Trophoblast cell (in vitro differentiated cells and primary cell): ENCODE measurements around the gene RAPGEF1. TPM values are rescaled to one million over a fixed set of nuclear protein-coding genes. Genes with fewer than 3 reads are reported as not detected.

Source experiments
- DNase-seq, 2 donors: peaks; one replicate each; pipeline ENCODE4 v3.0.0-alpha.2; 2016
- H2AFZ ChIP-seq: 2 replicates; pipeline ENCODE4 v1.6.1; 2013; ENCODE audit warnings: low read length, moderate library complexity, mild to moderate bottlenecking; ENCODE audit not compliant: insufficient read depth, poor library complexity
- H2AK5ac ChIP-seq: 2 replicates; pipeline ENCODE4 v1.6.1; 2013; ENCODE audit warnings: mild to moderate bottlenecking, low read length
- H2BK120ac ChIP-seq: 2 replicates; pipeline ENCODE4 v1.6.1; 2013; ENCODE audit warnings: low read length, mild to moderate bottlenecking, moderate library complexity; ENCODE audit not compliant: insufficient read depth, poor library complexity
- H2BK12ac ChIP-seq: 2 replicates; pipeline ENCODE4 v1.6.1; 2013; ENCODE audit warnings: mild to moderate bottlenecking, low read length, moderate library complexity
- H2BK5ac ChIP-seq: 2 replicates; pipeline ENCODE4 v1.6.1; 2013; ENCODE audit warnings: low read length, low read depth, moderate library complexity, mild to moderate bottlenecking; ENCODE audit not compliant: poor library complexity
- H3K14ac ChIP-seq: 2 replicates; pipeline ENCODE4 v1.6.1; 2013; ENCODE audit warnings: mild to moderate bottlenecking, low read length
- H3K18ac ChIP-seq: 2 replicates; pipeline ENCODE4 v1.6.1; 2013; ENCODE audit warnings: mild to moderate bottlenecking, low read length
- H3K23ac ChIP-seq: 2 replicates; pipeline ENCODE4 v1.6.1; 2013; ENCODE audit warnings: low read length
- H3K27ac ChIP-seq: 2 replicates; pipeline ENCODE4 v1.5.1; 2013; ENCODE audit warnings: low read depth, mild to moderate bottlenecking, inconsistent platforms, low read length, moderate library complexity
- H3K27me3 ChIP-seq: 2 replicates; pipeline ENCODE4 v1.6.1; 2013; ENCODE audit warnings: inconsistent platforms, mild to moderate bottlenecking, low read length, moderate library complexity; ENCODE audit not compliant: insufficient read depth
- H3K36me3 ChIP-seq, 2 experiments: 1 replicate in 1 of 2; 2 replicates in 1 of 2; pipeline ENCODE4 v1.6.1; 2013; ENCODE audit warnings: low read length in 2 of 2, mild to moderate bottlenecking in 2 of 2, moderate library complexity in 1 of 2; ENCODE audit not compliant: insufficient read depth in 2 of 2, control insufficient read depth in 1 of 2
- H3K4ac ChIP-seq: 2 replicates; pipeline ENCODE4 v1.6.1; 2013; ENCODE audit warnings: low read depth, mild to moderate bottlenecking, low read length, moderate library complexity
- H3K4me1 ChIP-seq, 2 experiments: 1 replicate in 1 of 2; 2 replicates in 1 of 2; pipeline ENCODE4 v1.6.1; 2013; ENCODE audit warnings: low read length in 2 of 2, mild to moderate bottlenecking in 2 of 2, moderate library complexity in 1 of 2; ENCODE audit not compliant: insufficient read depth in 2 of 2, control insufficient read depth in 1 of 2
- H3K4me2 ChIP-seq: 2 replicates; pipeline ENCODE4 v1.6.1; 2013; ENCODE audit warnings: inconsistent platforms, mild to moderate bottlenecking, low read length, moderate library complexity
- H3K4me3 ChIP-seq: 2 replicates; pipeline ENCODE4 v1.5.1; 2013; ENCODE audit warnings: mild to moderate bottlenecking, low read depth, low read length, inconsistent platforms
- H3K79me1 ChIP-seq: one replicate; pipeline ENCODE4 v1.6.1; 2013; ENCODE audit warnings: low read length
- H3K79me2 ChIP-seq: 2 replicates; pipeline ENCODE4 v1.6.1; 2013; ENCODE audit warnings: low read length, mild to moderate bottlenecking; ENCODE audit not compliant: control insufficient read depth, insufficient read depth, poor library complexity
- H3K9ac ChIP-seq: 2 replicates; pipeline ENCODE4 v1.6.1; 2013; ENCODE audit warnings: mild to moderate bottlenecking, low read length
- H3K9me3 ChIP-seq: 2 replicates; pipeline ENCODE4 v1.6.1; 2013; ENCODE audit warnings: low read depth, mild to moderate bottlenecking, control low read depth, inconsistent platforms, low read length; ENCODE audit not compliant: insufficient read depth
- H4K12ac ChIP-seq: 2 replicates; pipeline ENCODE4 v1.6.1; 2013; ENCODE audit warnings: low read depth, mild to moderate bottlenecking, low read length, moderate library complexity
- H4K8ac ChIP-seq: 2 replicates; pipeline ENCODE4 v1.6.1; 2013; ENCODE audit warnings: low read depth, mild to moderate bottlenecking, low read length, moderate library complexity
- H4K91ac ChIP-seq: one replicate; pipeline ENCODE4 v1.6.1; 2013; ENCODE audit warnings: low read depth, mild to moderate bottlenecking, low read length, moderate library complexity
- WGBS: extraction: QIAGEN DNeasy Blood & Tissue Kit; methylation state at CpG from one replicate; pipeline ENCODE4 v1.1.7; 2013; ENCODE audit warnings: missing lambda C conversion rate; ENCODE audit not compliant: insufficient read length, insufficient coverage; ENCODE audit errors: extremely low coverage; 5-methylcytosine and 5-hydroxymethylcytosine counted together
- polyA plus RNA-seq: library from polyadenylated mRNA; stranded (reverse); fragments of 200-250 nt; gene quantifications from 2 replicates; pipeline ENCODE4 v1.2.3, GENCODE V29; 2013

Gene RAPGEF1, protein sequence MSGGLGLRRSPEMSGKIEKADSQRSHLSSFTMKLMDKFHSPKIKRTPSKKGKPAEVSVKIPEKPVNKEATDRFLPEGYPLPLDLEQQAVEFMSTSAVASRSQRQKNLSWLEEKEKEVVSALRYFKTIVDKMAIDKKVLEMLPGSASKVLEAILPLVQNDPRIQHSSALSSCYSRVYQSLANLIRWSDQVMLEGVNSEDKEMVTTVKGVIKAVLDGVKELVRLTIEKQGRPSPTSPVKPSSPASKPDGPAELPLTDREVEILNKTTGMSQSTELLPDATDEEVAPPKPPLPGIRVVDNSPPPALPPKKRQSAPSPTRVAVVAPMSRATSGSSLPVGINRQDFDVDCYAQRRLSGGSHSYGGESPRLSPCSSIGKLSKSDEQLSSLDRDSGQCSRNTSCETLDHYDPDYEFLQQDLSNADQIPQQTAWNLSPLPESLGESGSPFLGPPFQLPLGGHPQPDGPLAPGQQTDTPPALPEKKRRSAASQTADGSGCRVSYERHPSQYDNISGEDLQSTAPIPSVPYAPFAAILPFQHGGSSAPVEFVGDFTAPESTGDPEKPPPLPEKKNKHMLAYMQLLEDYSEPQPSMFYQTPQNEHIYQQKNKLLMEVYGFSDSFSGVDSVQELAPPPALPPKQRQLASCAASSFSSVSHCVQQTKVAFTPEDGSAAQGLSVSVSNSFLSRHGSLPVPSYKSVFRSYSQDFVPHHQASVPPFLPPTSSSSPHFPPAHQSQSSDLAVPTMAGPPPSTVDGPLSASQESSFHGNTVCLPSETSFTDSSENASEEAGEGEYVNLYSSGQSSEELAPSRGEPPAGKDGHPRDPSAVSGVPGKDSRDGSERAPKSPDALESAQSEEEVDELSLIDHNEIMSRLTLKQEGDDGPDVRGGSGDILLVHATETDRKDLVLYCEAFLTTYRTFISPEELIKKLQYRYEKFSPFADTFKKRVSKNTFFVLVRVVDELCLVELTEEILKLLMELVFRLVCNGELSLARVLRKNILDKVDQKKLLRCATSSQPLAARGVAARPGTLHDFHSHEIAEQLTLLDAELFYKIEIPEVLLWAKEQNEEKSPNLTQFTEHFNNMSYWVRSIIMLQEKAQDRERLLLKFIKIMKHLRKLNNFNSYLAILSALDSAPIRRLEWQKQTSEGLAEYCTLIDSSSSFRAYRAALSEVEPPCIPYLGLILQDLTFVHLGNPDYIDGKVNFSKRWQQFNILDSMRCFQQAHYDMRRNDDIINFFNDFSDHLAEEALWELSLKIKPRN (N-terminal part only)
- 77.7 and 79.5 TPM in 2 replicates for polyA plus RNA-seq

DNA sequence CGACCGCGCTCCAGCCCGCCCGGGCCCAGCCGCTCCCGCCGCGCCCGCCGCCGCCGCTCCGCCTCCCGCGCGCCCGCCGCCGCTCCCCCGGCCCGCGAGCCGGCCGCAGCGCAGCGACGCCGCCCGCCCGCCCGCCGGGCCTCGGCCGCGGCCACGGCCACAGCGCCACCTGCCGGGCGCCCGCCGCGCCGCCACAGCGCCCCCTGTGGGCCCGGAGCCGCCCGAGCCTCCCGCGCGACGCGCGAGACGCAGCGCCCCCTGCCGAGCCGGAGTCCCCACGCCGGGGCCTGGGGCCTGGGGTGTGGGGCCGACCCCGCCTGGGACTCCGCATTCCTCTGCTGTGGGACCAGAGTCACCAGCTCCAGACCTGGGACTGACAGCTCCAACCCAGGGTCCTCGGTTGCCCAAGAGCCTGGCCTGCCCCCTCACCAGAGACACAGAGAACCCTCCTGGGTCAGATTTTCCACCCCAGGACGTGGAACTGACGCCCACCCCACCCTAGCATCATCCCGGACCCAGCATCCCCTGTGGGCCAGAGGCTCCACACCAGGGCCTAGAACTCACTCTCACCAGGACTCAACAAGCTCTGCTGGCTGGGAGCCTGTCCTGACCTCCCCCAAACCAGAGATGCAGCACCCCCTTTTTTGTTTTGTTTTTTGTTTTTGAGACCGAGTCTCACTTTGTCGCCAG is at the start of gene RAPGEF1:
Gene RAPGEF1 (minus strand): TSS at position 118 of the 690 bp plus-strand sequence. CDS start 246 bp downstream, outside the sequence.
- peak within 1 kb of the TSS; percentile 85 for H3K27ac ChIP-seq
- H3K4me3 ChIP-seq: peak within 1 kb of the TSS; percentile 80
- H4K8ac ChIP-seq: peak within 1 kb of the TSS; percentile 83
- H3K27me3 ChIP-seq: no peaks in the 10 kb centered on the region
- peak within 1 kb of the TSS; percentile 91 for H3K14ac ChIP-seq
- peak within 1 kb of the TSS; percentile 90 for H2AK5ac ChIP-seq
- whole genome bisulfite sequencing: no CpG with 5 or more reads among the region's 69 CpGs
- peak within 1 kb of the TSS; percentile 80 for H4K12ac ChIP-seq
- H3K4me1 ChIP-seq: peaks cover 34 to 42% of the 10 kb centered on the region in 2 experiments
- no peak within 1 kb of the TSS for H3K23ac ChIP-seq
- H3K79me1 ChIP-seq: peaks cover 37% of the 10 kb centered on the region
- H3K9ac ChIP-seq: peak within 1 kb of the TSS; percentile 78
- H2BK12ac ChIP-seq: peak within 1 kb of the TSS; percentile 89
- H2AFZ ChIP-seq: peak within 1 kb of the TSS; percentile 52
- peak within 1 kb of the TSS; percentile 97 for H4K91ac ChIP-seq
- peak within 1 kb of the TSS; percentile 92 for H3K18ac ChIP-seq
- peak in 1 of 2 donors; percentile 83 for DNase-seq
- peak within 1 kb of the TSS; percentile 88 for H2BK5ac ChIP-seq
- peak within 1 kb of the TSS; percentile 93 for H2BK120ac ChIP-seq
- peaks cover 25% of the 10 kb centered on the region for H3K79me2 ChIP-seq
- H3K4ac ChIP-seq: peak within 1 kb of the TSS; percentile 95
- H3K9me3 ChIP-seq: peaks cover 2% of the 10 kb centered on the region
- no peaks in the 10 kb centered on the region for H3K36me3 ChIP-seq
- peak within 1 kb of the TSS; percentile 80 for H3K4me2 ChIP-seq

DNA sequence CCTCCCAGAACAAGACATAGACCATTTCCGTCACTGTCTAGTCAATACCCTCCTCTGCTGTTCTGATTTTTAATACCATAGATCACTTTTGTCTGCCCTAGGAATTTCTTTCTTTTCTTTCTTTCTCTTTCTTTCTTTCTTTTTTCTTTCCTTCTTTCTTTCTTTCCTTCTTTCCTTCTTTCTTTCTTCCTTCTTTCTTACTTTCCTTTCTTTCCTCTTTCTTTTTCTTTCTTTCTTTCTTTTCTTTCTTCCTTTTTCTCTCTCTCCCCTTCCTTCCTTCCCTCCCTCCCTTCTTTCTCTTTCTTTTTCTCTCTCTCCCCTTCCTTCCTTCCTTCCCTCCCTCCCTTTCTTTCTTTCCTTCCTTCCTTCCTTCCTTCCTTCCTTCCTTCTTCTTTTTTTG is 49.0 kb upstream of the RAPGEF1 start:
- Histone ChIP-seq H3K9me3 (peaks cover 3% of the 10 kb centered on the region), H3K4me3 (no peak overlapping the region), H3K4me1 (no peaks in the 10 kb centered on the region), H2AK5ac (no peak overlapping the region), H2AFZ (no peak overlapping the region), H4K91ac (no peak overlapping the region), H3K79me1 (no peaks in the 10 kb centered on the region), H3K4ac (no peak overlapping the region), H4K12ac (no peak overlapping the region), H3K23ac (no peak overlapping the region), H3K4me2 (no peak overlapping the region), H3K27me3 (no peaks in the 10 kb centered on the region), H4K8ac (no peak overlapping the region), H3K36me3 (no peaks in the 10 kb centered on the region), H3K14ac (no peak overlapping the region), H2BK120ac (no peak overlapping the region), H3K79me2 (no peaks in the 10 kb centered on the region), H2BK5ac (no peak overlapping the region), H3K27ac (no peak overlapping the region), H3K18ac (no peak overlapping the region), H3K9ac (no peak overlapping the region), H2BK12ac (no peak overlapping the region)
- DNase-seq: no peak
- WGBS: no CpG with 5 or more reads among the region's 1 CpG

DNA sequence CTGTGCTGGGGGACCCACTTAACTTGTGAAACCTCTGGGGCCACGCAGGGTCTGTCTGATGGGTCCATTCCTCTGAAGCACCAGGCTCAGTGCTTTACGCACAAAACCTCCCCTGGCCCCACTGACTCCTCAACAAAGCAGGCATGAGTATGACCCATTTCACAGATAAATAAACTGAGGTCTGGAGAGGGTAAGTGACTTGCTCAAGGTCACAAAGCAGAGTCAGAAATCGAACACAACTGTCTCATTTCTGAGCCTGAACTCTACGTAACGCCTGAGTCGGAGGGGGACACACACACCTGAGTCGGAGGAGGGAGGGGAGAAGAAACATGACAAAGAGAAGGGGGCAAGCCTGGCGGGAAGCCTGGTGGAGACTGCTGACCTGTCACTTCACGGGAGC is 48.0 kb upstream of the RAPGEF1 start:
- no peaks in the 10 kb centered on the region for H3K4me1 ChIP-seq
- no peak overlapping the region for H2BK120ac ChIP-seq
- no peak overlapping the region for H3K4ac ChIP-seq
- DNase-seq: no peak
- no peak overlapping the region for H3K4me2 ChIP-seq
- no peak overlapping the region for H2AK5ac ChIP-seq
- no peak overlapping the region for H2BK12ac ChIP-seq
- no peak overlapping the region for H4K8ac ChIP-seq
- no peak overlapping the region for H4K91ac ChIP-seq
- no peak overlapping the region for H2AFZ ChIP-seq
- H3K27ac ChIP-seq: no peak overlapping the region
- no peak overlapping the region for H3K14ac ChIP-seq
- no peak overlapping the region for H3K23ac ChIP-seq
- H2BK5ac ChIP-seq: no peak overlapping the region
- peaks cover 3% of the 10 kb centered on the region for H3K9me3 ChIP-seq
- H3K18ac ChIP-seq: no peak overlapping the region
- no peaks in the 10 kb centered on the region for H3K79me2 ChIP-seq
- no peaks in the 10 kb centered on the region for H3K79me1 ChIP-seq
- no peaks in the 10 kb centered on the region for H3K36me3 ChIP-seq
- H4K12ac ChIP-seq: no peak overlapping the region
- no peaks in the 10 kb centered on the region for H3K27me3 ChIP-seq
- H3K9ac ChIP-seq: no peak overlapping the region
- no peak overlapping the region for H3K4me3 ChIP-seq
- WGBS: no CpG with 5 or more reads among the region's 9 CpGs
